Osteoblast (primary cell): Measurements from ENCODE around the gene TGFBI. TPM values are rescaled to one million over a fixed set of nuclear protein-coding genes. Genes with fewer than 3 reads are reported as not detected.

Experiments used
- DNase-seq: peaks from one replicate; pipeline ENCODE4 v3.0.0; 2011; ENCODE audit warnings: low spot score, mixed read lengths; ENCODE audit not compliant: insufficient read length; ENCODE audit errors: missing footprints
- H2AFZ ChIP-seq: 2 replicates; pipeline ENCODE4 v1.6.0; 2011; ENCODE audit warnings: mild to moderate bottlenecking, low read length
- H3K27ac ChIP-seq: 2 replicates; pipeline ENCODE4 v1.5.1; 2011; ENCODE audit warnings: mild to moderate bottlenecking, low read depth, low read length, moderate library complexity
- H3K27me3 ChIP-seq: 2 replicates; pipeline ENCODE4 v1.6.0; 2012; ENCODE audit warnings: mild to moderate bottlenecking, control low read depth, inconsistent platforms, low read length, moderate library complexity; ENCODE audit not compliant: insufficient read depth
- H3K36me3 ChIP-seq: 2 replicates; pipeline ENCODE4 v1.5.1; 2011; ENCODE audit warnings: mild to moderate bottlenecking, low read length, control low read depth, moderate library complexity; ENCODE audit not compliant: insufficient read depth
- H3K4me1 ChIP-seq: 2 replicates; pipeline ENCODE4 v1.5.1; 2011; ENCODE audit warnings: mild to moderate bottlenecking, low read length, control low read depth, moderate library complexity; ENCODE audit not compliant: insufficient read depth
- H3K4me2 ChIP-seq: 2 replicates; pipeline ENCODE4 v1.6.0; 2011; ENCODE audit warnings: mild to moderate bottlenecking, low read length; ENCODE audit not compliant: insufficient read depth
- H3K4me3 ChIP-seq: fragments of 200-600 bp; sonication (generic); 3 replicates; pipeline ENCODE4 v1.5.1; 2012; ENCODE audit warnings: mild to moderate bottlenecking, low read length, inconsistent platforms; ENCODE audit not compliant: insufficient read depth
- H3K79me2 ChIP-seq: 2 replicates; pipeline ENCODE4 v1.6.0; 2012; ENCODE audit warnings: mild to moderate bottlenecking, low read length, control low read depth, inconsistent platforms; ENCODE audit not compliant: insufficient read depth
- H3K9me3 ChIP-seq: 2 replicates; pipeline ENCODE4 v1.5.1; 2011; ENCODE audit warnings: low read depth, low read length, control low read depth
- H4K20me1 ChIP-seq: 2 replicates; pipeline ENCODE4 v1.6.0; 2012; ENCODE audit warnings: mild to moderate bottlenecking, low read length, control low read depth; ENCODE audit not compliant: insufficient read depth
- total RNA-seq: library from RNA; depleted of rRNA; stranded (reverse); fragments of >200 nt; gene quantifications from 2 replicates; pipeline ENCODE4 v1.2.3, GENCODE V29; 2012
- TF ChIP-seq, protein P1 (sequence below): IDR thresholded peaks from 2 replicates; pipeline ENCODE4 v1.5.1; 2011; ENCODE audit warnings: mild to moderate bottlenecking, low read depth, low read length, moderate library complexity; ENCODE audit errors: extremely low read depth

The TGFBI gene
- total RNA-seq, 1 donor: 1,700 TPM

DNA sequence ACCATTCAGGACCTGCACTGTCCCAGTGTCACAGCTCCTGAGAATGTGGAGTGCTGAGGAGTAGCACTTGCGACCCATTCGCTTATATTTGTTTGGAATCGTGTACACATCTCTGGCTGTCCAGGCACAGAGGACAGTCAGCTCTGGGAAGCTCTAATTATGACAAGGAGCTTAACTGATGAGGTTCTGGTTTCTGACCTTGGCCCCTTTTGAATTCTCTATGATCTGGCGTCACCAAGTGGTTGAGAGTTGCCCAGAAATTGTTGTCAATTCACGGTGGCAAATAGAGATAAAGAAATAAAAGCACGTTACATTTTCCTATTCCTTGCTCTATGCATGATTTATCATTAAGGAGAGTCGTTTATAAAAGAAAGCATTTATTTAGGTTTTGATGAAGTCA lies 39.1 kb upstream of the TGFBI start:
- no peaks in the 10 kb centered on the region for H3K79me2 ChIP-seq
- H3K27me3 ChIP-seq: no peaks in the 10 kb centered on the region
- no peak overlapping the region for H3K27ac ChIP-seq
- TF ChIP-seq, protein P1, sequence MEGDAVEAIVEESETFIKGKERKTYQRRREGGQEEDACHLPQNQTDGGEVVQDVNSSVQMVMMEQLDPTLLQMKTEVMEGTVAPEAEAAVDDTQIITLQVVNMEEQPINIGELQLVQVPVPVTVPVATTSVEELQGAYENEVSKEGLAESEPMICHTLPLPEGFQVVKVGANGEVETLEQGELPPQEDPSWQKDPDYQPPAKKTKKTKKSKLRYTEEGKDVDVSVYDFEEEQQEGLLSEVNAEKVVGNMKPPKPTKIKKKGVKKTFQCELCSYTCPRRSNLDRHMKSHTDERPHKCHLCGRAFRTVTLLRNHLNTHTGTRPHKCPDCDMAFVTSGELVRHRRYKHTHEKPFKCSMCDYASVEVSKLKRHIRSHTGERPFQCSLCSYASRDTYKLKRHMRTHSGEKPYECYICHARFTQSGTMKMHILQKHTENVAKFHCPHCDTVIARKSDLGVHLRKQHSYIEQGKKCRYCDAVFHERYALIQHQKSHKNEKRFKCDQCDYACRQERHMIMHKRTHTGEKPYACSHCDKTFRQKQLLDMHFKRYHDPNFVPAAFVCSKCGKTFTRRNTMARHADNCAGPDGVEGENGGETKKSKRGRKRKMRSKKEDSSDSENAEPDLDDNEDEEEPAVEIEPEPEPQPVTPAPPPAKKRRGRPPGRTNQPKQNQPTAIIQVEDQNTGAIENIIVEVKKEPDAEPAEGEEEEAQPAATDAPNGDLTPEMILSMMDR: no peak
- no peak overlapping the region for H3K4me2 ChIP-seq
- H3K36me3 ChIP-seq: no peaks in the 10 kb centered on the region
- no peaks in the 10 kb centered on the region for H3K9me3 ChIP-seq
- H2AFZ ChIP-seq: no peak overlapping the region
- H3K4me1 ChIP-seq: peaks cover 42% of the 10 kb centered on the region
- H4K20me1 ChIP-seq: no peaks in the 10 kb centered on the region
- no peak overlapping the region for H3K4me3 ChIP-seq
- DNase-seq: no peak

DNA sequence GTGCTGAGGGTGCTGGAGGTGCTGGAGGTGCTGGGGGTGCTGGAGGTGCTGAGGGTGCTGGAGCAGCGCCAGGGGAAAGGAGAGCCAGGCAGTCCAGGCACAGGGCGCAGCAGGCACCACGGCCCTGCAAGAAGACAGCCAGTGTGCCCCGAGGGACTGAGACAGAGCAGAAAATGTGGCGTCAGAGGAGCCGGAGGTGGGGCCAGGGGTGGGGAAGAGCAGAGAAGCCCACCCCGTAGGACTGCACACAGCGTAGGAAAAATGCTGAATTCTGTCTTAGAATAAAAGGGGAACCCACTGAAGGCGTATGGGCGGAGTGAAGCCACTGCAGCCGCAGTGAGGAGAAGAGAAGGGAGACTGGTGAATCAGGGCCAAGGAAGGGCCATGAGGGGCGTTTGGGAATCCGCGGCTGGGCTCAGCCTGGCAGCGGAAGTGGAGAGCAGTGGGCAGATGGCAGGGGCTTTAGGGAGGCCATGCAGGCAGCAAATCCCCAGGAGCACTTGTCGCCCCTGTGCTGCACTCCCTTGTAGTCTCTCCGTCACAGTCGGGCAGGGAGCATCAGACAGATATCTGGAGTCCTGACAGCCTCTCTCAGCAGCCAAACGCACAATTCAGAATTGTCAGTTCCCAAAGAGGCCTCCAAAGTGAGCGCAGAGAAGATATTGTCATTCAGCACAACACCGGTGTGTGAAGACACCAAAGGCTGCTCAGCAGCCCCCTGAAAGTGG lies 38.1 kb upstream of the TGFBI start:
- no peaks in the 10 kb centered on the region for H4K20me1 ChIP-seq

DNA sequence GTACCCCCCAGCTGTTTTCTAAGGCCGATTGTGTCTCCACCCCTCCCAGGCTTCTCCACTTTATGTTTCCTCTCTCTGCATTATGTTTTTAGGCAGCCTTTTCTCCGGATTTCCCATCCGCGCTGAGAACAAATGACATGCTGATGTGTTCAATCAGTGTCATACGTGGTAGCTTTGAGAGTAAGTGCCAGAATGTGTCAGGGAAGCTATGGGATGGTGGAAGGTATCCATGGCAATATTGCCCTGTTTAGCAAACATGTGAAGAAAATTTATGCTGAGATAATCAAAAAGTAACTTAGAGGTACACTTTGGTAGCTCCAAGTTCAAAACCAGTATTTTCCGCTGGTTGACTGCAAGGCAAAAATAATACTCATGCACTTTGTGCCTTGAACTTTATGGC lies 37.4 kb upstream of the TGFBI start:
- peaks cover 51% of the 10 kb centered on the region for H3K4me1 ChIP-seq
- TF ChIP-seq, protein P1: no peak
- no peaks in the 10 kb centered on the region for H3K79me2 ChIP-seq
- H3K36me3 ChIP-seq: no peaks in the 10 kb centered on the region
- no peaks in the 10 kb centered on the region for H3K27me3 ChIP-seq
- H4K20me1 ChIP-seq: no peaks in the 10 kb centered on the region
- H3K9me3 ChIP-seq: no peaks in the 10 kb centered on the region
- H3K27ac ChIP-seq: no peak overlapping the region
- H3K4me3 ChIP-seq: no peak overlapping the region
- H2AFZ ChIP-seq: no peak overlapping the region
- no peak overlapping the region for H3K4me2 ChIP-seq
- DNase-seq: no peak

More for the DNA sequence above, 38.1 kb upstream of the TGFBI start:
- DNase-seq: no peak
- Histone ChIP-seq H3K27me3 (no peaks in the 10 kb centered on the region), H3K27ac (no peak overlapping the region), H2AFZ (no peak overlapping the region), H3K4me1 (peaks cover 51% of the 10 kb centered on the region), H3K36me3 (no peaks in the 10 kb centered on the region), H3K4me2 (no peak overlapping the region), H3K4me3 (no peak overlapping the region), H3K79me2 (no peaks in the 10 kb centered on the region), H3K9me3 (no peaks in the 10 kb centered on the region)
- TF ChIP-seq, protein P1: no peak

DNA sequence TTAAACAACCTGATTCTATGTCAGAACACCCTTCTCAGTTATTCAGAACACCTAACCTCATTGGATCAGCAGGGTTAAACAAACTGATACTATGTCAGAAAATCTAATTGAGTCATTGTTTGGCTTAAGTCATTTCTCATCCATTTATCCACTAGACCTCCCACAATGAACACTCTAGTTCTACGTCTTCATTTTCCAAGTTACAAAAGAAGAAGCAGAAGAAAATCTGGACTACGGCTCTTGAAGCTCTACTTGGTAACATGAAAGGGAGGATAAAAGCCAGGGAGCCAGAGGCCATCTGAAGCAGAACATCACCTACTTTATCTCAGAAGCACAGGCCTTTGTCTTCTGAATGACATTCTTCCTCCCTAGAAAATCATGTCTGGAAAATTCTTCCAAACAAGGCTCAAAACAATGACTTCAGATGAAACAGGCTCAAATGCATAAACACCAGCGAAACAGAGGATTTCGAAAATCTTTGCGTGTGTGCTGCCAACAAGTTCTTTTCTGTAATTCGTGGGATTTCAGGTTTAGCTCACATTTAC lies 35.4 kb upstream of the TGFBI start:
- TF ChIP-seq, protein P1: no peak

More for the DNA sequence above, 35.4 kb upstream of the TGFBI start:
- H3K27me3 ChIP-seq: no peaks in the 10 kb centered on the region
- H3K4me1 ChIP-seq: peaks cover 45% of the 10 kb centered on the region
- peak overlapping the region; percentile 32 for H3K4me2 ChIP-seq
- no peaks in the 10 kb centered on the region for H3K9me3 ChIP-seq
- H4K20me1 ChIP-seq: no peaks in the 10 kb centered on the region
- no peak overlapping the region for H3K4me3 ChIP-seq
- peak overlapping the region; percentile 96 for H3K27ac ChIP-seq
- no peaks in the 10 kb centered on the region for H3K36me3 ChIP-seq
- H3K79me2 ChIP-seq: no peaks in the 10 kb centered on the region
- peak; percentile 66 for DNase-seq
- H2AFZ ChIP-seq: peak overlapping the region; percentile 48
